Fibroblast of pulmonary artery (primary cell): ENCODE measurements around the gene ACTL7A.

Experiments used
- DNase-seq: peaks from one replicate; pipeline ENCODE4 v3.0.0-alpha.2; 2010; ENCODE audit warnings: low read depth
- H3K4me3 ChIP-seq: replicated peaks from 2 replicates; pipeline ENCODE4 v1.5.1; 2011; ENCODE audit warnings: low read depth, mild to moderate bottlenecking, control low read depth, low read length, moderate library complexity
- CTCF ChIP-seq: IDR thresholded peaks from 2 replicates; pipeline ENCODE4 v1.5.1; 2011; ENCODE audit warnings: mild to moderate bottlenecking, control low read depth, low read length, inconsistent platforms; ENCODE audit errors: missing control alignments

Gene ACTL7A

GRCh38 chr9:108831496-108832178 is 30.4 kb upstream of the ACTL7A start:
- DNase-seq: no peak
- H3K4me3 ChIP-seq: no peak overlapping the region
- TF ChIP-seq CTCF: no peak

- DNase-seq: no peak
- TF ChIP-seq CTCF: no peak
Observed at GRCh38 chr9:108832179-108832500, 29.9 kb upstream of the ACTL7A start.

GRCh38 chr9:108834959-108835665 is 27.0 kb upstream of the ACTL7A start:
- peak; percentile 10 for DNase-seq
- TF ChIP-seq CTCF: no peak
- no peak overlapping the region for H3K4me3 ChIP-seq

More at GRCh38 chr9:108832179-108832500, 29.9 kb upstream of the ACTL7A start:
- no peak overlapping the region for H3K4me3 ChIP-seq

GRCh38 chr9:108835831-108836230 is 26.2 kb upstream of the ACTL7A start:
- TF ChIP-seq CTCF: no peak
- DNase-seq: no peak
- H3K4me3 ChIP-seq: no peak overlapping the region

GRCh38 chr9:108836319-108836718 is 25.7 kb upstream of the ACTL7A start:
- no peak overlapping the region for H3K4me3 ChIP-seq
- TF ChIP-seq CTCF: no peak
- no peak for DNase-seq

- no peak for TF ChIP-seq CTCF
- H3K4me3 ChIP-seq: no peak overlapping the region
- no peak for DNase-seq
Observed at GRCh38 chr9:108836781-108837180, 25.3 kb upstream of the ACTL7A start.

- TF ChIP-seq CTCF: no peak
- DNase-seq: no peak
- H3K4me3 ChIP-seq: no peak overlapping the region
Observed at GRCh38 chr9:108837530-108837929, 24.5 kb upstream of the ACTL7A start.
